ENCODE data around the gene MSI2.

Gene MSI2

DNA sequence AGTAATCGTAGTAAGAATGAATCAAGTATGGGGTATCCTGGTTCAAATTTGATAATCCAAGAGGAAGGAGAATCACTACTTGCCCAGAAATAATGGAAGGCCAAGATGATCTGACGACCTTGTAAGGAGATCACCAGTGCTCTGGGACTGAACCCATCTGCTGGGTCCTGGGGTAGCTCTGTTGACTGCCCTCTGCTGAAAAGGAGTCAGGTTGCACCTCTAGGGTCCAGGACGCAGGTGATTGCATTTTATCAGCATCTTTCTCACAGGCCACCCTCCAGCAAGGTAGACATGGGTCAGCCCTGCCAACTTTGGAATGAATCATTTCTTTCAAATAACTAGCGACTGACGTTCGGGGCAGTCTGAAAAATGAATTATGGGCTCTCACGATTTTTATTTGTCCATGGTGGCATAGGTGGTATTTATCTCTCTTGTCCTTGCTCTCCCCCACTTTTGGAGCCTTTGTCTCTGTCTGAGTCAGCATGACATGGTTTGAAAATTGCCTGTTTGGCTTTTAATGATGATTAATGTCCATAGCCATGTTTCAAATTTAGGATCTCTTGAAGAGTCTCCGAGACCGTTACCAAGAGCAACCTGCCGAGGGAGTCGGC, 163.7 kb downstream of the MSI2 start:
- Histone ChIP-seq H3K9me2 (replicated peaks; ENCODE audit: insufficient read depth, low read length) (no peaks in the 10 kb centered on the region), H3K36me3 (ENCODE audit: low read length) (no peaks in the 10 kb centered on the region), H3K9ac (ENCODE audit: low read length) (no peak overlapping the region), H3F3A (ENCODE audit: insufficient read depth) (no peaks in the 10 kb centered on the region), H3K79me2 (ENCODE audit: insufficient read depth, low read length) (peaks cover 47% of the 10 kb centered on the region; the same call in 1 of the 2 replicates), H3K4me3 (ENCODE audit: insufficient read depth, low read length, poor library complexity, severe bottlenecking) (no peak overlapping the region), H3K9me3 (ENCODE audit: insufficient read depth, low read length) (no peaks in the 10 kb centered on the region), H3K4me2 (ENCODE audit: low read depth, low read length, poor library complexity, severe bottlenecking) (no peak overlapping the region), H2AFZ (ENCODE audit: low read depth, low read length, severe bottlenecking) (no peak overlapping the region), H3K27ac (ENCODE audit: low read depth, low read length) (no peak overlapping the region), H4K20me1 (ENCODE audit: low read depth, low read length) (no peaks in the 10 kb centered on the region), H3K27me3 (ENCODE audit: low read length) (no peaks in the 10 kb centered on the region)
- TF ChIP-seq, protein P1, sequence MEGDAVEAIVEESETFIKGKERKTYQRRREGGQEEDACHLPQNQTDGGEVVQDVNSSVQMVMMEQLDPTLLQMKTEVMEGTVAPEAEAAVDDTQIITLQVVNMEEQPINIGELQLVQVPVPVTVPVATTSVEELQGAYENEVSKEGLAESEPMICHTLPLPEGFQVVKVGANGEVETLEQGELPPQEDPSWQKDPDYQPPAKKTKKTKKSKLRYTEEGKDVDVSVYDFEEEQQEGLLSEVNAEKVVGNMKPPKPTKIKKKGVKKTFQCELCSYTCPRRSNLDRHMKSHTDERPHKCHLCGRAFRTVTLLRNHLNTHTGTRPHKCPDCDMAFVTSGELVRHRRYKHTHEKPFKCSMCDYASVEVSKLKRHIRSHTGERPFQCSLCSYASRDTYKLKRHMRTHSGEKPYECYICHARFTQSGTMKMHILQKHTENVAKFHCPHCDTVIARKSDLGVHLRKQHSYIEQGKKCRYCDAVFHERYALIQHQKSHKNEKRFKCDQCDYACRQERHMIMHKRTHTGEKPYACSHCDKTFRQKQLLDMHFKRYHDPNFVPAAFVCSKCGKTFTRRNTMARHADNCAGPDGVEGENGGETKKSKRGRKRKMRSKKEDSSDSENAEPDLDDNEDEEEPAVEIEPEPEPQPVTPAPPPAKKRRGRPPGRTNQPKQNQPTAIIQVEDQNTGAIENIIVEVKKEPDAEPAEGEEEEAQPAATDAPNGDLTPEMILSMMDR (IDR thresholded peaks at IDR 0.05; ENCODE audit: insufficient read depth, low read length, poor library complexity, severe bottlenecking) = no peak
- TF ChIP-seq EZH2phosphoT487 (conservative IDR thresholded peaks at IDR 0.05; ENCODE audit: low read length) = no peak

GRCh38 chr17:57420734-57421717, 164.7 kb downstream of the MSI2 start:
- no peak for TF ChIP-seq EZH2phosphoT487 (conservative IDR thresholded peaks at IDR 0.05; ENCODE audit: low read length)
- TF ChIP-seq, protein P1 (IDR thresholded peaks at IDR 0.05; ENCODE audit: insufficient read depth, low read length, poor library complexity, severe bottlenecking) = no peak
- no peak overlapping the region for H3K9ac ChIP-seq (ENCODE audit: low read length)
- peaks cover 48% of the 10 kb centered on the region; the same call in 1 of the 2 replicates for H3K79me2 ChIP-seq (ENCODE audit: insufficient read depth, low read length)
- H3K27ac ChIP-seq (ENCODE audit: low read depth, low read length) = no peak overlapping the region
- no peaks in the 10 kb centered on the region for H3K9me2 ChIP-seq (replicated peaks; ENCODE audit: insufficient read depth, low read length)
- H3K4me2 ChIP-seq (ENCODE audit: low read depth, low read length, poor library complexity, severe bottlenecking) = no peak overlapping the region
- no peaks in the 10 kb centered on the region for H3K9me3 ChIP-seq (ENCODE audit: insufficient read depth, low read length)
- no peak overlapping the region for H3K4me3 ChIP-seq (ENCODE audit: insufficient read depth, low read length, poor library complexity, severe bottlenecking)
- H3K36me3 ChIP-seq (ENCODE audit: low read length) = no peaks in the 10 kb centered on the region
- no peak overlapping the region for H2AFZ ChIP-seq (ENCODE audit: low read depth, low read length, severe bottlenecking)
- H4K20me1 ChIP-seq (ENCODE audit: low read depth, low read length) = no peaks in the 10 kb centered on the region
- no peaks in the 10 kb centered on the region for H3K27me3 ChIP-seq (ENCODE audit: low read length)
- H3F3A ChIP-seq (ENCODE audit: insufficient read depth) = no peaks in the 10 kb centered on the region

DNA sequence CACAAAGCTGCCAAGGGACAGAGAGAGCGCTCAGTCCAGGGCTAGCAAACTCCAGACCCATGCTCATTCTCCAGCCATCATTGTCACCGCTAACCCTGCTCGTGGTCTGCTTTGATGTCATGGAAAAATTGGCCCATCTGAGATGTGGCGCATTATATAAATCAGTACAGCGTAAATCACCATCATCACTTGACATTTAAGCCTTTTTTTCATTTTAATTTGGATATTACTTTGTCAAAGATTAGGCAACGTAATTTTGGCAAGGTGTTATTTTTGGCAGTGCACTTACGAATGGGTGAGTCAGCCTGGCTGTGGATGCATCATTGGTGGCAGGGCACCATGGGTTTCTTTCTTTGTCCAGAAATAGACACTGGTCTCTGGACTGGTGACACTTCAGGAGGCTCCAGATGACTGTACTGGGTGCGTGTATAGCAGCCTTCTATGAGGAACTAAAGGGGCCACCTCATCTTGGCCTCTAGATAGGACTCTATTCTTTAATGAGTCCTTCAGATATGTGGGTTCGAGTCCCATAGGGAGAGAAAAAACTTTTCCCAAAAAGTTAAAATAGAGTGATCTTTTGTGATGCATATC, 166.3 kb downstream of the MSI2 start:
- no peak overlapping the region for H3K9ac ChIP-seq (ENCODE audit: low read length)
- no peak overlapping the region for H3K4me2 ChIP-seq (ENCODE audit: low read depth, low read length, poor library complexity, severe bottlenecking)
- no peak overlapping the region for H3K27ac ChIP-seq (ENCODE audit: low read depth, low read length)

More for the DNA sequence above, 166.3 kb downstream of the MSI2 start:
- Histone ChIP-seq H3K9me3 (ENCODE audit: insufficient read depth, low read length) (no peaks in the 10 kb centered on the region), H3K27me3 (ENCODE audit: low read length) (no peaks in the 10 kb centered on the region), H3K4me3 (ENCODE audit: insufficient read depth, low read length, poor library complexity, severe bottlenecking) (no peak overlapping the region), H3K79me2 (ENCODE audit: insufficient read depth, low read length) (peaks cover 57% of the 10 kb centered on the region), H3F3A (ENCODE audit: insufficient read depth) (no peaks in the 10 kb centered on the region), H2AFZ (ENCODE audit: low read depth, low read length, severe bottlenecking) (no peak overlapping the region), H3K36me3 (ENCODE audit: low read length) (no peaks in the 10 kb centered on the region), H4K20me1 (ENCODE audit: low read depth, low read length) (no peaks in the 10 kb centered on the region), H3K9me2 (replicated peaks; ENCODE audit: insufficient read depth, low read length) (no peaks in the 10 kb centered on the region)
- TF ChIP-seq, protein P1 (IDR thresholded peaks at IDR 0.05; ENCODE audit: insufficient read depth, low read length, poor library complexity, severe bottlenecking) = no peak
- no peak for TF ChIP-seq EZH2phosphoT487 (conservative IDR thresholded peaks at IDR 0.05; ENCODE audit: low read length)

Data from SU-DHL-6 (cell line).